ENCODE results near the gene PRKCI.
"Not testable (repeated sequence)": the region's sequence is repeated elsewhere in the genome, so short reads cannot be mapped to it uniquely, and the experiment has no call there.

The PRKCI gene

GRCh38 chr3:170338690-170339340 is 116.6 kb downstream of the PRKCI start:
- no peak for TF ChIP-seq CTCF (IDR thresholded peaks at IDR 0.05; ENCODE audit: low read length, missing control alignments)
- DNase-seq (ENCODE audit: low read depth) = no peak
- no peak overlapping the region for H3K4me3 ChIP-seq (replicated peaks; ENCODE audit: low read depth, low read length)

GRCh38 chr3:170342273-170342672 is 120.0 kb downstream of the PRKCI start:
- H3K4me3 ChIP-seq (replicated peaks; ENCODE audit: low read depth, low read length); DNase-seq (ENCODE audit: low read depth): not testable (repeated sequence)

- H3K4me3 ChIP-seq (replicated peaks; ENCODE audit: low read depth, low read length); DNase-seq (ENCODE audit: low read depth): not testable (repeated sequence)
These were observed 121.6 kb downstream of the PRKCI start for GRCh38 chr3:170343859-170344258.

GRCh38 chr3:170344971-170345370 is 122.7 kb downstream of the PRKCI start:
- no peak for DNase-seq (ENCODE audit: low read depth)
- no peak for TF ChIP-seq CTCF (IDR thresholded peaks at IDR 0.05; ENCODE audit: low read length, missing control alignments)
- H3K4me3 ChIP-seq (replicated peaks; ENCODE audit: low read depth, low read length) = no peak overlapping the region

GRCh38 chr3:170346481-170347392 is 124.5 kb downstream of the PRKCI start:
- no peak for DNase-seq (ENCODE audit: low read depth)
- no peak overlapping the region for H3K4me3 ChIP-seq (replicated peaks; ENCODE audit: low read depth, low read length)
- TF ChIP-seq CTCF (IDR thresholded peaks at IDR 0.05; ENCODE audit: low read length, missing control alignments) = no peak

GRCh38 chr3:170350515-170351413 is 128.5 kb downstream of the PRKCI start:
- DNase-seq (ENCODE audit: low read depth) = no peak
- no peak for TF ChIP-seq CTCF (IDR thresholded peaks at IDR 0.05; ENCODE audit: low read length, missing control alignments)
- no peak overlapping the region for H3K4me3 ChIP-seq (replicated peaks; ENCODE audit: low read depth, low read length)

- no peak for DNase-seq (ENCODE audit: low read depth)
- TF ChIP-seq CTCF (IDR thresholded peaks at IDR 0.05; ENCODE audit: low read length, missing control alignments) = no peak
- no peak overlapping the region for H3K4me3 ChIP-seq (replicated peaks; ENCODE audit: low read depth, low read length)
These were observed 130.7 kb downstream of the PRKCI start for GRCh38 chr3:170352936-170353335.

All from fibroblast of pulmonary artery (primary cell).